ENCODE data around the gene ADM5. TPM values are rescaled to one million over a fixed set of nuclear protein-coding genes. Genes with fewer than 3 reads are reported as not detected.

The ADM5 gene
- total and polyA plus RNA-seq, 2 donors (not counting 1 experiment from before 2014, with no cell fraction given) = 0.06 to 0.33 TPM

GRCh38 chr19:49655570-49656455 lies 33.6 kb upstream of the ADM5 start:
- no peaks in the 10 kb centered on the region for H4K20me1 ChIP-seq (ENCODE audit: control insufficient read depth, extremely low read depth, insufficient read depth, low read length)
- no peak overlapping the region for H3K9ac ChIP-seq (ENCODE audit: insufficient read depth, low read length)
- no peaks in the 10 kb centered on the region for H3K4me1 ChIP-seq (ENCODE audit: control insufficient read depth, extremely low read depth, insufficient read depth, low read length)
- H3K27me3 ChIP-seq (ENCODE audit: control insufficient read depth, insufficient read depth, low read length) = no peaks in the 10 kb centered on the region
- H3K9me3 ChIP-seq (ENCODE audit: control insufficient read depth, insufficient read depth, low read depth, low read length) = no peaks in the 10 kb centered on the region
- H2AFZ ChIP-seq (ENCODE audit: low read length) = no peak overlapping the region
- H3K4me2 ChIP-seq (ENCODE audit: extremely low read depth, insufficient read depth, low read length) = no peak overlapping the region
- H3K4me3 ChIP-seq (replicated peaks in 1 of 4; ENCODE audit: control extremely low read depth in 1 of 4, insufficient read depth in 1 of 4, low read depth in 3 of 4, low read length in 4 of 4) = no peak overlapping the region
- peaks cover 58% of the 10 kb centered on the region for H3K36me3 ChIP-seq (ENCODE audit: control insufficient read depth, insufficient read depth, low read length)
- no peak overlapping the region for H3K27ac ChIP-seq (ENCODE audit: insufficient read depth, low read length)
- no peaks in the 10 kb centered on the region for H3K79me2 ChIP-seq (ENCODE audit: control insufficient read depth, insufficient read depth, low read length)
- no peak for DNase-seq (ENCODE audit: low read depth in 2 of 2)
- no peak for TF ChIP-seq EZH2 (IDR thresholded peaks at IDR 0.05; ENCODE audit: low read length, missing control alignments)
- TF ChIP-seq, protein P1, sequence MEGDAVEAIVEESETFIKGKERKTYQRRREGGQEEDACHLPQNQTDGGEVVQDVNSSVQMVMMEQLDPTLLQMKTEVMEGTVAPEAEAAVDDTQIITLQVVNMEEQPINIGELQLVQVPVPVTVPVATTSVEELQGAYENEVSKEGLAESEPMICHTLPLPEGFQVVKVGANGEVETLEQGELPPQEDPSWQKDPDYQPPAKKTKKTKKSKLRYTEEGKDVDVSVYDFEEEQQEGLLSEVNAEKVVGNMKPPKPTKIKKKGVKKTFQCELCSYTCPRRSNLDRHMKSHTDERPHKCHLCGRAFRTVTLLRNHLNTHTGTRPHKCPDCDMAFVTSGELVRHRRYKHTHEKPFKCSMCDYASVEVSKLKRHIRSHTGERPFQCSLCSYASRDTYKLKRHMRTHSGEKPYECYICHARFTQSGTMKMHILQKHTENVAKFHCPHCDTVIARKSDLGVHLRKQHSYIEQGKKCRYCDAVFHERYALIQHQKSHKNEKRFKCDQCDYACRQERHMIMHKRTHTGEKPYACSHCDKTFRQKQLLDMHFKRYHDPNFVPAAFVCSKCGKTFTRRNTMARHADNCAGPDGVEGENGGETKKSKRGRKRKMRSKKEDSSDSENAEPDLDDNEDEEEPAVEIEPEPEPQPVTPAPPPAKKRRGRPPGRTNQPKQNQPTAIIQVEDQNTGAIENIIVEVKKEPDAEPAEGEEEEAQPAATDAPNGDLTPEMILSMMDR (conservative IDR thresholded peaks at IDR 0.05 in 1 of 2, IDR thresholded peaks at IDR 0.05 in 1 of 2; ENCODE audit: low read depth in 1 of 2, low read length in 2 of 2) = no peak

DNA sequence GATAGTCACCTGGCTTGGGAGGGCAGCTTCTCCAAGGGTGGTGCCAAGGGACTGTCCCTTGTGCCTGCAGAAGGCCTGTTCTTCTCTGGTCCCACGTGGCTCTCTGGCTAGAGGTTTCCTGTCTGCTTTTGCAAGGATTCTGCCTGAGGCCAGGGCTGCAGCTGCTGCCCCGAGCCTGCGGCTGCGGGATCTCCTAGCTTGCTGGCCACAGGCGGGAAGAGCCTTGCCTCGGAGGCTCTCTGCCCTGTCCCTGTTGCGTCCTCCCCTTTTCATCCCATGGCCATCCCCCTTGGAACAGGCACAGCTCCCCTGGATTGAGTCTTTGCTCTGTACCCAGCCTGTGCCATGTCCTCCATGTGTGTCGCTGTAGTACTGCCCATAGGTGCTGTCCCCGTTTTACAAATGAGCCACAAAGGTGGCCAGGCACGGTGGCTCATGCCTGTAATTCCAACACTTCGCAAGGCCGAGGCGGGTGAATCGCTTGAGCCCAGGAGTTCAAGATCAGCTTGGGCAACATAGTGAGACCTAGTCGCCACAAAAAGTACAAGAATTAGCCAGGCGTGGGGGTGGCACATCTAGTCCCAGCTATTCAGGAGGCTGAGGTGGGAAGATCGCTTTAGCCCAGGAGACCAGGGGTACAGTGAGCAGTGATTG lies 32.8 kb upstream of the ADM5 start:
- TF ChIP-seq, protein P1 (conservative IDR thresholded peaks at IDR 0.05 in 1 of 2, IDR thresholded peaks at IDR 0.05 in 1 of 2; ENCODE audit: low read depth in 1 of 2, low read length in 2 of 2) = no peak
- no peak for TF ChIP-seq EZH2 (IDR thresholded peaks at IDR 0.05; ENCODE audit: low read length, missing control alignments)
- Histone ChIP-seq H3K79me2 (ENCODE audit: control insufficient read depth, insufficient read depth, low read length) (no peaks in the 10 kb centered on the region), H3K36me3 (ENCODE audit: control insufficient read depth, insufficient read depth, low read length) (peaks cover 56% of the 10 kb centered on the region), H4K20me1 (ENCODE audit: control insufficient read depth, extremely low read depth, insufficient read depth, low read length) (no peaks in the 10 kb centered on the region), H3K9me3 (ENCODE audit: control insufficient read depth, insufficient read depth, low read depth, low read length) (no peaks in the 10 kb centered on the region), H3K9ac (ENCODE audit: insufficient read depth, low read length) (no peak overlapping the region), H3K4me3 (replicated peaks in 1 of 4; ENCODE audit: control extremely low read depth in 1 of 4, insufficient read depth in 1 of 4, low read depth in 3 of 4, low read length in 4 of 4) (no peak overlapping the region), H3K4me1 (ENCODE audit: control insufficient read depth, extremely low read depth, insufficient read depth, low read length) (no peaks in the 10 kb centered on the region), H3K27ac (ENCODE audit: insufficient read depth, low read length) (no peak overlapping the region), H2AFZ (ENCODE audit: low read length) (no peak overlapping the region), H3K4me2 (ENCODE audit: extremely low read depth, insufficient read depth, low read length) (no peak overlapping the region), H3K27me3 (ENCODE audit: control insufficient read depth, insufficient read depth, low read length) (no peaks in the 10 kb centered on the region)
- DNase-seq (ENCODE audit: low read depth in 2 of 2) = no peak

GRCh38 chr19:49657493-49658138 lies 31.8 kb upstream of the ADM5 start:
- no peaks in the 10 kb centered on the region for H3K4me1 ChIP-seq (ENCODE audit: control insufficient read depth, extremely low read depth, insufficient read depth, low read length)
- H3K79me2 ChIP-seq (ENCODE audit: control insufficient read depth, insufficient read depth, low read length) = no peaks in the 10 kb centered on the region
- no peak overlapping the region for H3K27ac ChIP-seq (ENCODE audit: insufficient read depth, low read length)
- TF ChIP-seq, protein P1 (conservative IDR thresholded peaks at IDR 0.05 in 1 of 2, IDR thresholded peaks at IDR 0.05 in 1 of 2; ENCODE audit: low read depth in 1 of 2, low read length in 2 of 2) = no peak
- no peak for TF ChIP-seq EZH2 (IDR thresholded peaks at IDR 0.05; ENCODE audit: low read length, missing control alignments)
- no peaks in the 10 kb centered on the region for H3K9me3 ChIP-seq (ENCODE audit: control insufficient read depth, insufficient read depth, low read depth, low read length)
- peaks cover 57% of the 10 kb centered on the region for H3K36me3 ChIP-seq (ENCODE audit: control insufficient read depth, insufficient read depth, low read length)
- no peak overlapping the region for H3K4me3 ChIP-seq (replicated peaks in 1 of 4; ENCODE audit: control extremely low read depth in 1 of 4, insufficient read depth in 1 of 4, low read depth in 3 of 4, low read length in 4 of 4)
- no peak for DNase-seq (ENCODE audit: low read depth in 2 of 2)
- H3K27me3 ChIP-seq (ENCODE audit: control insufficient read depth, insufficient read depth, low read length) = no peaks in the 10 kb centered on the region
- no peak overlapping the region for H2AFZ ChIP-seq (ENCODE audit: low read length)
- no peak overlapping the region for H3K9ac ChIP-seq (ENCODE audit: insufficient read depth, low read length)
- H4K20me1 ChIP-seq (ENCODE audit: control insufficient read depth, extremely low read depth, insufficient read depth, low read length) = no peaks in the 10 kb centered on the region
- no peak overlapping the region for H3K4me2 ChIP-seq (ENCODE audit: extremely low read depth, insufficient read depth, low read length)

Measured in fibroblast of lung (primary cell).